Activated CD4-positive, alpha-beta memory T cell treated with anti-CD3 and anti-CD28 coated beads, Interleukin-2, amount 10 ng/mL, durations not matched to agents 7 days and 5 days (primary cell): Measurements from ENCODE around the gene OR7A5. TPM values are rescaled to one million over a fixed set of nuclear protein-coding genes. Genes with fewer than 3 reads are reported as not detected.
"Not testable (repeated sequence)": the region's sequence is repeated elsewhere in the genome, so short reads cannot be mapped to it uniquely, and the experiment has no call there.

Source experiments
- CTCF ChIA-PET: fragments of 350-600 bp; sonication (Branson Sonifier 250); formaldehyde crosslinking; loops from one replicate; lab custom pipeline; 2021; ENCODE audit warnings: antibody characterized with exemption, inconsistent platforms; lab: Charles Lee
- POLR2A ChIA-PET: fragments of 350-600 bp; sonication (Branson Sonifier 250); formaldehyde crosslinking; loops from one replicate; lab custom pipeline; 2021; ENCODE audit warnings: antibody characterized with exemption; lab: Charles Lee
- DNase-seq: peaks from one replicate; pipeline ENCODE4 v3.0.0-alpha.2; 2020
- H3K27ac Mint-ChIP-seq: one replicate; pipeline ENCODE4 v1.8.0; 2021; ENCODE audit warnings: mild to moderate bottlenecking, mixed read lengths
- H3K27me3 Mint-ChIP-seq: one replicate; pipeline ENCODE4 v1.8.0; 2021; ENCODE audit warnings: mixed read lengths
- H3K36me3 Mint-ChIP-seq: one replicate; pipeline ENCODE4 v1.8.0; 2021; ENCODE audit warnings: low read depth, mixed read lengths
- H3K4me1 Mint-ChIP-seq: one replicate; pipeline ENCODE4 v1.8.0; 2021; ENCODE audit warnings: mixed read lengths
- H3K4me3 Mint-ChIP-seq: one replicate; pipeline ENCODE4 v1.8.0; 2021; ENCODE audit warnings: mild to moderate bottlenecking, mixed read lengths
- H3K9me3 Mint-ChIP-seq: one replicate; pipeline ENCODE4 v1.8.0; 2021; ENCODE audit warnings: mixed read lengths
- total RNA-seq, 2 experiments: library from RNA; stranded (reverse); gene quantifications; one replicate each; pipeline ENCODE4 v1.2.3, GENCODE V29; 2021

Gene OR7A5
- total RNA-seq, 2 experiments from 2014 or later, result not detected

DNA sequence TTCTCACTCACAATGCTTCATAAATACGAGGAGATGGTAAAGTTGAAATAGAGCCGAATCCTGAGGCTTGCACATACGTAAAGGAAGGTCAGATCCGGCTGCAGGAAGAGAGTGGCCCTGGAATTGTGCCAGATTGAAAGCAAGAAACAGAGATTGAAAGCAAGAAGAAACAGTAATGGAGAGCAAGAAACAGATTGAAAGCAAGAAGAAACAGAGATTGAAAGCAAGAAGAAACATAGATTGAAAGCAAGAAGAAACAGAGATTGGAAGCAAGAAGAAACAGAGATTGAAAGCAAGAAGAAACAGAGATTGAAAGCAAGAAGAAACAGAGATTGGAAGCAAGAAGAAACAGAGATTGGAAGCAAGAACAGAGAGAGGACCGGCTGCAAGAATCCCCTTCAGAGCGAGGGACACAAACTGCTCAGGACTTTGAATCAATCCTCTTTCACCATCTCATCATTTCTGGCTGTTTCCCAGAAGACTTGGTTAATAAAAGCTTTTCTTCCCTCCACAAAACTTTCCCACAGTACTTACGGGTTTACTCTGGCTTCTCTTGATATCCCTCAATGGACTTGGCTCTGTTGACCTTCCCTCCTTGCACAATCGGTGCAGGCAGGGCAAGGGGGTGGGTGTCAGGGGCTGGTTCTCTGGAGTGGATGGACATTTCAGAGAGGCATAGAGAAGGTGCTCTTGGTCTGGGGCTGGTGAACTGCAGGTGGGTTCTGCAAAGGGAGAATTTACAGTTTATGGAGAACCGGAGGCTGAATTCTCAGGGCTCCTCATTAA lies 25.5 kb downstream of the OR7A5 start:
- H3K4me3 Mint-ChIP-seq, result no peak overlapping the region
- no peaks in the 10 kb centered on the region for H3K4me1 Mint-ChIP-seq
- DNase-seq, result no peak
- H3K27ac Mint-ChIP-seq, result no peak overlapping the region
- POLR2A ChIA-PET, result no interaction called here
- no peaks in the 10 kb centered on the region for H3K9me3 Mint-ChIP-seq
- CTCF ChIA-PET, result no interaction called here
- H3K36me3 Mint-ChIP-seq, result no peaks in the 10 kb centered on the region
- no peaks in the 10 kb centered on the region for H3K27me3 Mint-ChIP-seq

- DNase-seq, result no peak
- no peaks in the 10 kb centered on the region for H3K4me1 Mint-ChIP-seq
- ChIA-PET CTCF (no interaction called here), POLR2A (no interaction called here)
- no peaks in the 10 kb centered on the region for H3K36me3 Mint-ChIP-seq
- H3K27me3 Mint-ChIP-seq, result no peaks in the 10 kb centered on the region
- no peak overlapping the region for H3K4me3 Mint-ChIP-seq
- no peaks in the 10 kb centered on the region for H3K9me3 Mint-ChIP-seq
- H3K27ac Mint-ChIP-seq, result no peak overlapping the region
Observed at GRCh38 chr19:14804765-14805164, 30.2 kb downstream of the OR7A5 start.

DNA sequence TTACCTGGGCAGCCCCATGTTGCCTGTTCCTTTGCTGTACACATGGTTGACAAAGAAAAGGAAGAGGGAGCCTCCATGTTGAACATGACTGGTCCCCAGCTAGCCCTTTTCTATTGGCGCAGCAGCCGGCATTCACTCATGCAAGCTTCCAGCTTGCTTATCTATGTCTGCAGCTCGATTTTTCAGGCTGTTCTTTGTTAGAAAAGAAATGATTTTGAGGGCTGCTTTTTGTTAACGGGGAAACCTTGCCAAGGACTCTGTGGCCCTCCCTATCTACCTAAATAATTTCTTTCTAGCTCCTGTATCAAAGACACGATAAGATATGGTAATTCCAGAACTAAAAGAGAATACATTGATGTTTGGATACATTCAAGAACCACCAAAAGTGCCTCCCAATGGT lies 36.2 kb downstream of the OR7A5 start:
- H3K4me3 Mint-ChIP-seq, result no peak overlapping the region
- DNase-seq, result no peak
- ChIA-PET POLR2A (no interaction called here), CTCF (no interaction called here)
- no peaks in the 10 kb centered on the region for H3K36me3 Mint-ChIP-seq
- H3K27me3 Mint-ChIP-seq, result peaks cover 9% of the 10 kb centered on the region
- H3K4me1 Mint-ChIP-seq, result peaks cover 4% of the 10 kb centered on the region
- no peaks in the 10 kb centered on the region for H3K9me3 Mint-ChIP-seq
- H3K27ac Mint-ChIP-seq, result no peak overlapping the region

DNA sequence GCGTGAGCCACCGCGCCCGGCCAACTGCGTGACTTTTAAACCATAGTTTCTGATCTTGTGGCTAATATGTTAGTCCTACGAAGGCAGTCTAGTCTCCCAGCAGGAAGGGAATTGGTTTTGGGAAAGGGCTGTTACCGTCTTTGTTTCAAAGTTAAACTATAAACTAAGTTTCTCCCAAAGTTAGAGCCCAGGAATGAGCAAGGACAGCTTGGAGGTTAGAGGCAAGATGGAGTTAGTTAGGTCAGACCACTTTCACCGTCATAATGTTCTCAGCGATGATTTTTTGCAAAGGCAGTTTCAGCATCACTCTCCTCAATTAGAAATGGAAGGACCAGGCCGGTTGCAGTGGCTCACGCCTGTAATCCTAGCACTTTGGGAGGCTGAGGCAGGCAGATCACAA lies 39.0 kb downstream of the OR7A5 start:
- H3K4me1 Mint-ChIP-seq, result peaks cover 4% of the 10 kb centered on the region
- H3K4me3 Mint-ChIP-seq, result no peak overlapping the region
- ChIA-PET CTCF (no interaction called here), POLR2A (no interaction called here)
- H3K27me3 Mint-ChIP-seq, result peaks cover 15% of the 10 kb centered on the region
- no peak for DNase-seq
- no peak overlapping the region for H3K27ac Mint-ChIP-seq
- H3K36me3 Mint-ChIP-seq, result no peaks in the 10 kb centered on the region
- H3K9me3 Mint-ChIP-seq, result no peaks in the 10 kb centered on the region

DNA sequence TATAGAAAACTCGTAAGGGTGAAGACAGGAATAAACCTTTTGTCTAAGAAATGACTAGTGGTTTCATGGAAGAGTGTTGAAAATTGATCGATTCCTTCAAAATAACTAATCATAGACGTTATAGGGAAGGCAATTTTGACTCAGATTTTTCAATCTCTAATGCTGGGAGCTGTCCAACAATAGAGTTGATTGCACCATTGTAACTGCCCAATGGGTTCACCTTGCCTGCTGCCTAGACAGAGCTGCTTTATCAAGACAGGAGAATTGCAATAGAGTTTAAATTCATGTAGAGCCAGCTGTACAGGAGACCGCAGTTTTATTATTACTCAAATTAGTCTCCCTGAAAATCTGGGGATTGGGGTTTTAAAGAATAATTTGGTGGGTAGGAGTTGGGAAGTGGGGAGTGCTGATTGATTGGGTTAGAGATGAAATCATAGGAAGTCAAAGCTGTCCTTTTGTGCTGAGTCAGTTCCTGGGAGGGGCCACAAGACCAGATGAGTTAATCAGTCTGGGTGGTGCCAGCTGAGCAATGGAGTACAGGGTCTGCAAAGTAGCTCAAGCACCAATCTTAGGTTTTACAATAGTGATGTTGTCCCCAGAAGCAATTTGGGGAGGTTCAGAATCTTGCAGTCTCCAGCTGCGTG lies 39.8 kb downstream of the OR7A5 start:
- CTCF ChIA-PET, result interaction anchor here (1.1 kb wide), 1 partner anchor 9 kb away, joined by 3 read pairs; no protein-coding TSS in a partner anchor
- Mint-ChIP-seq H3K27me3 (peaks cover 15% of the 10 kb centered on the region), H3K9me3 (no peaks in the 10 kb centered on the region), H3K36me3 (no peaks in the 10 kb centered on the region), H3K4me3 (no peak overlapping the region), H3K4me1 (peaks cover 4% of the 10 kb centered on the region), H3K27ac (no peak overlapping the region)
- no peak for DNase-seq
- POLR2A ChIA-PET, result no interaction called here

- H3K27ac Mint-ChIP-seq, DNase-seq, H3K4me1 Mint-ChIP-seq, H3K36me3 Mint-ChIP-seq, H3K9me3 Mint-ChIP-seq, POLR2A ChIA-PET, CTCF ChIA-PET, H3K4me3 Mint-ChIP-seq: not testable (repeated sequence)
- peaks cover 15% of the 10 kb centered on the region for H3K27me3 Mint-ChIP-seq
Observed at GRCh38 chr19:14792250-14792649, 42.7 kb downstream of the OR7A5 start.

DNA sequence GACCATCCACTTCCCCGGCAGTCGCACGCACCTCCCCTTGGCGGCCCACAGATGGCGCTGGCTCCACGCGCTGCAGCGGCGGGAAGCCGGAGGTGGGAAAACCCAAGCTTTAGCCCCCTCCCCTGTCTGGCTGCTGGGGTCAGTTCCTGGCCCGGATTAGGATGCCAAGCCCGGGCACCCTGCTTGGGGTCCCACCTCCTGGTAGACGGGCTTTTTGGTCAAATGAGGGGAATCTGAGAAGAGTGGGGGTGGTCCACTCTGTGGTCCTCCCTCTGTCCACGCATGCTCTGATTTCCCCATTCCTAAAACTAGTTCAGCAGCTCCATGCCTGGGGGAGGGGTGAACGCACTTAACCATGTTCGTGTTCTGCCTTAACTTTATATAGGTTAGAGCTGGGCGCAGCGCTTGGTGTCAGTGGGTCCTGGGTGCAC lies 48.5 kb downstream of the OR7A5 start:
- H3K27ac Mint-ChIP-seq, result no peak overlapping the region

DNA sequence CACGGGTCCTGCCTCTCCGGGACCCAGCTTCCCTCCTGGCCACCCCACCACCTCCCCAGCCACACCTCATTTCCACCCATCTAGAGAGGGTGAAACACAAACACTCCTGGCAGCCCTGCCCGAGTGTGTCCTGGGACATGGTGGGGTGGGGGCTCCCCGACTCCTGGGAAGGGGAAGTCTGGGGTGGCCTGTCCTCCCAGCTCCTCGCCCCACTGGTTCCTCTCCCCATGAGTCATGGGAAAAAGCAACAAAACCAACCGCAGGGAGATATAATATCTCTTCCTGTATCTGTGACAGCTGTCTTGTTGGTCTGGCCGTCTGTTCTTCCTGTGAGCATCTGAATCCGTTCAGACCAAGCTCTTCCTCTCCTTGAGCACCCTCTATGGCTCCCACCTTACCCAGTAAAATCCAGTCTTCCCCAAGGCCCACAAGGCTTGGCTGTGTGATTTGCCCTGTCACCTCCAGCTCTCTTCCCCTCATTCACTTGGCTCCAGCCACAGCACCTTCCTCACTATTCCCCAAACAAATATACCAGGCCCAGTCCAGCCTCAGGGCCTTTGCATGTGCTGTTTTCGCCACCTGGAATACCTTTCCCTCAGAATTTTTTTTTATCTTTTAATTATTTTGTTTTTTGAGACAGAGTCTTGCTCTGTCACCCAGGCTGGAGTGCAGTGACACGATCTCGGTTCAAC lies 49.7 kb downstream of the OR7A5 start:
- H3K9me3 Mint-ChIP-seq, POLR2A ChIA-PET, H3K27ac Mint-ChIP-seq, H3K4me3 Mint-ChIP-seq, H3K27me3 Mint-ChIP-seq, H3K36me3 Mint-ChIP-seq: not testable (repeated sequence)
- DNase-seq, result peak; percentile 21
- peaks cover 20% of the 10 kb centered on the region for H3K4me1 Mint-ChIP-seq
- CTCF ChIA-PET, result interaction anchor here (0.6 to 2.1 kb wide), 2 partner anchors 59 to 105 kb away, joined by 3 to 4 read pairs; no protein-coding TSS in a partner anchor

More for the DNA sequence above, 48.5 kb downstream of the OR7A5 start:
- H3K9me3 Mint-ChIP-seq, result no peaks in the 10 kb centered on the region
- no peaks in the 10 kb centered on the region for H3K36me3 Mint-ChIP-seq
- H3K4me3 Mint-ChIP-seq, result no peak overlapping the region
- peaks cover 20% of the 10 kb centered on the region for H3K4me1 Mint-ChIP-seq
- ChIA-PET POLR2A (no interaction called here), CTCF (interaction anchor here (0.7 to 2.1 kb wide), 6 partner anchors 8 to 212 kb away, joined by 3 to 4 read pairs (median 4); no protein-coding TSS in a partner anchor)
- peaks cover 5% of the 10 kb centered on the region for H3K27me3 Mint-ChIP-seq
- peak; percentile 25 for DNase-seq

DNA sequence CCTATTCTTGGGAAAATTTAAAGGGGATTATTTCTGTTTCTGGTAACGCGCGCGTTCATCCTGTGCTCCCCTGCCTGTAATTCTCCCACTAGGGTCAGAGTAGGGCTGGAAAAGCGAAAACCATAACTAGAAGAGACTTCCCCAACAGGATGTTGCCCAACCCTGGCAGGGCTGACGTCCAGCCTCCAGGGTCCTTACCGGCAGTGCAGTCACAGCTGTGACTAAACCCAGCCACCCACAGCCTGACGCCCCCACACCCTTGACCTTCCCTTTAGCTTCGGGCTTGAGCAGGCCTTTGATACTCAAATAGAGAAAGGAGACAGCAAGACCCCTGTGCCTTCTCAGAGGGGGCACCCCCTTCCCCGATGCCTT lies 50.3 kb downstream of the OR7A5 start:
- POLR2A ChIA-PET, H3K9me3 Mint-ChIP-seq, H3K36me3 Mint-ChIP-seq, H3K4me3 Mint-ChIP-seq, H3K27me3 Mint-ChIP-seq, DNase-seq, H3K27ac Mint-ChIP-seq: not testable (repeated sequence)
- H3K4me1 Mint-ChIP-seq, result peaks cover 20% of the 10 kb centered on the region
- CTCF ChIA-PET, result interaction anchor here (0.6 to 2.1 kb wide), 2 partner anchors 58 to 105 kb away, joined by 3 to 4 read pairs; no protein-coding TSS in a partner anchor

GRCh38 chr19:14783410-14783998 lies 51.5 kb downstream of the OR7A5 start:
- H3K9me3 Mint-ChIP-seq, result not testable (repeated sequence)

DNA sequence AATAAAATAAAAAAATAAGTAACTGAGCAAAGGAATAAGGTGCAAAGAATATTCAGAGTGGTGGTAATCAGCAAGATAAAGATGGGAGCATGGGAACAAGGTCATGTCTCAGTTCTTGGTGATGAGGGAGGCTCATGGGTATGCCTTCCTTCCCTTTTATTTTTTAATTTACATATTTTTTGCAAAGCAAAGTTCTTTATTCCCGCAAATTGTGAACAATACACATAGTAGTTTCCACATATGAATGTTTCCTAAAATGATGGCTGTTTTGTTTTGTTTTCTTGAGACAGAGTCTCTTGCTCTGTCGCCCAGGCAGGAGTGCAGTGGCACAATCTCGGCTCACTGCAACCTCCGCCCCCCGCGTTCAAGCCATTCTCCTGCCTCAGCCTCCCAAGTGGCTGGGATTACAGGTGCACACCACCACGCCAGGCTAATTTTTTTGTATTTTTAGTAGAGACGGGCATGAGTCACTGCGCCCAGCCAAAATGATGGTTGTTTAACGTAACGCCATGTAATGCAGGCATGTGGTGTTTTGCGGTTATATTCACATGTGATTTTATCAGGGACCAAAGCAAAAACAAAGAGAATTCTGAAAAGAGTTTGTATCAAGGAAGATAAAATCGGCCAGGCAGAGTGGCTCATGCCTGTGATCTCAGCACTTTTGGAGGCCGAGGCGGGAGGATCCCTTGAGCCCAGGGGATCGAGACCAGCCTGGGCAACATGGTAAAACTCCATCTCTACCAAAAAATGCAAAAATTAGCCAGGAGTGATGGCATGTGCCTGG lies 52.2 kb downstream of the OR7A5 start:
- H3K36me3 Mint-ChIP-seq, result no peaks in the 10 kb centered on the region
- POLR2A ChIA-PET, result no interaction called here
- H3K27ac Mint-ChIP-seq, result no peak overlapping the region
- DNase-seq, result no peak
- H3K9me3 Mint-ChIP-seq, result no peaks in the 10 kb centered on the region
- H3K4me3 Mint-ChIP-seq, result no peak overlapping the region
- H3K27me3 Mint-ChIP-seq, result peaks cover 3% of the 10 kb centered on the region
- CTCF ChIA-PET, result no interaction called here
- peaks cover 20% of the 10 kb centered on the region for H3K4me1 Mint-ChIP-seq

More at GRCh38 chr19:14783410-14783998, 51.5 kb downstream of the OR7A5 start:
- H3K4me3 Mint-ChIP-seq, H3K36me3 Mint-ChIP-seq, DNase-seq, POLR2A ChIA-PET, H3K27me3 Mint-ChIP-seq, CTCF ChIA-PET, H3K27ac Mint-ChIP-seq: not testable (repeated sequence)
- peaks cover 20% of the 10 kb centered on the region for H3K4me1 Mint-ChIP-seq

DNA sequence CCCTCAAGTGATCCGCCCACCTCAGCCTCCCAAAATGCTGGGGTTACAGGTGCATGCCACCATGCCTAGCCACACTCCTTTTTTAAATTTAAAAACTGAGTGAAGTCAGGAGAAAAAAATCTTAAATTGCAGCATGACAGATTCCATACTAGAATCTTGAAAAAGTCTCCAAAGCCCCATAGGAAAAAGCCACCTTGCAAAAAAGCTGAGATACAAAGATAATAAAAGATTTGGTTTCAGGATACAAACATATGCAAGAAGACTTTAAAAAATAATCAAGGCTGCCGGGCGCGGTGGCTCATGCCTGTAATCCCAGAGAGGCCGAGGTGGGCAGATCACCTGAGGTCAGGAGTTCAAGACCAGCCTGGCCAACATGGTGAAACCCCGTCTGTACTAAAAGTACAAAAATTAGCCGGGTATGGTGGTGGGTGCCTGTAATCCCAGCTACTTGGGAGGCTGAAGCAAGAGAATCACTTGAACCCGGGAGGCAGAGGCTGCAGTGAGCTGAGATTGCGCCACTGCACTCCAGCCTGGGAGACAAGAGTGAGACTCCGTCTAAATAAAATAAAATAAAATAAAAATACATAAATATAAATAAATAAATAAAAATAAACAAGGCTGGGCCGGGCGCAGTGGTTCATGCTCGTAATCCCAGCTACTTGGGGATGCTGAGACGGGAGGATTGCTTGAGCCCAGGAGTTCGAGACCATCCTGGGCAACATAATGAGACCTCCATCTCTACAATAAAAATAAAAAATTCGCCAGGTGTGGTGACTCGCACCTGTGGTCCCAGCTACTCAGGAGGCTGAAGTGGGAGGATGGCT lies 53.1 kb downstream of the OR7A5 start:
- DNase-seq, H3K27ac Mint-ChIP-seq, H3K36me3 Mint-ChIP-seq, H3K4me3 Mint-ChIP-seq, H3K27me3 Mint-ChIP-seq, POLR2A ChIA-PET, CTCF ChIA-PET, H3K9me3 Mint-ChIP-seq: not testable (repeated sequence)
- peaks cover 16% of the 10 kb centered on the region for H3K4me1 Mint-ChIP-seq
